RWPE2 (cell line): ENCODE data around the gene FCER1G.

Experiments used
- ATAC-seq: fragments of 200-7000 bp; cut with Tn5 transposase; 3 replicates; pipeline ENCODE4 v1.9.1; 2021; ENCODE audit warnings: low read depth
- DNase-seq: peaks from one replicate; pipeline ENCODE4 v3.0.0-alpha.2; 2020; ENCODE audit warnings: low spot score
- H3K27ac ChIP-seq: fragments of 450-650 bp; 2 replicates; pipeline ENCODE4 v1.5.1; 2017; ENCODE audit warnings: mild to moderate bottlenecking; ENCODE audit not compliant: poor library complexity, severe bottlenecking
- H3K27me3 ChIP-seq: fragments of 250-450 bp; sonication (Bioruptor Pico); 2 replicates; pipeline ENCODE4 v1.5.1; 2021; ENCODE audit warnings: mild to moderate bottlenecking, moderate library complexity; ENCODE audit not compliant: insufficient read depth, poor library complexity, severe bottlenecking
- H3K36me3 ChIP-seq: fragments of 250-450 bp; sonication (Bioruptor Pico); 2 replicates; pipeline ENCODE4 v1.5.1; 2020; ENCODE audit warnings: low read depth, mild to moderate bottlenecking, moderate library complexity
- H3K4me1 ChIP-seq: fragments of 250-450 bp; sonication (Bioruptor Pico); 2 replicates; pipeline ENCODE4 v1.5.1; 2021; ENCODE audit warnings: mild to moderate bottlenecking, moderate library complexity; ENCODE audit not compliant: insufficient read depth, poor library complexity, severe bottlenecking
- H3K4me3 ChIP-seq: fragments of 250-450 bp; sonication (Bioruptor Pico); 2 replicates; pipeline ENCODE4 v1.5.1; 2021; ENCODE audit warnings: mild to moderate bottlenecking, moderate library complexity; ENCODE audit not compliant: severe bottlenecking
- H3K9me3 ChIP-seq: fragments of 250-450 bp; sonication (Bioruptor Pico); 2 replicates; pipeline ENCODE4 v1.5.1; 2021; ENCODE audit warnings: mild to moderate bottlenecking, moderate library complexity; ENCODE audit not compliant: severe bottlenecking
- TF ChIP-seq, protein P1 (sequence below): fragments of 450-650 bp; IDR thresholded peaks from one replicate; pipeline ENCODE4 v1.5.1; 2017; ENCODE audit warnings: mild to moderate bottlenecking, moderate library complexity; ENCODE audit not compliant: poor library complexity, severe bottlenecking

The FCER1G gene

DNA sequence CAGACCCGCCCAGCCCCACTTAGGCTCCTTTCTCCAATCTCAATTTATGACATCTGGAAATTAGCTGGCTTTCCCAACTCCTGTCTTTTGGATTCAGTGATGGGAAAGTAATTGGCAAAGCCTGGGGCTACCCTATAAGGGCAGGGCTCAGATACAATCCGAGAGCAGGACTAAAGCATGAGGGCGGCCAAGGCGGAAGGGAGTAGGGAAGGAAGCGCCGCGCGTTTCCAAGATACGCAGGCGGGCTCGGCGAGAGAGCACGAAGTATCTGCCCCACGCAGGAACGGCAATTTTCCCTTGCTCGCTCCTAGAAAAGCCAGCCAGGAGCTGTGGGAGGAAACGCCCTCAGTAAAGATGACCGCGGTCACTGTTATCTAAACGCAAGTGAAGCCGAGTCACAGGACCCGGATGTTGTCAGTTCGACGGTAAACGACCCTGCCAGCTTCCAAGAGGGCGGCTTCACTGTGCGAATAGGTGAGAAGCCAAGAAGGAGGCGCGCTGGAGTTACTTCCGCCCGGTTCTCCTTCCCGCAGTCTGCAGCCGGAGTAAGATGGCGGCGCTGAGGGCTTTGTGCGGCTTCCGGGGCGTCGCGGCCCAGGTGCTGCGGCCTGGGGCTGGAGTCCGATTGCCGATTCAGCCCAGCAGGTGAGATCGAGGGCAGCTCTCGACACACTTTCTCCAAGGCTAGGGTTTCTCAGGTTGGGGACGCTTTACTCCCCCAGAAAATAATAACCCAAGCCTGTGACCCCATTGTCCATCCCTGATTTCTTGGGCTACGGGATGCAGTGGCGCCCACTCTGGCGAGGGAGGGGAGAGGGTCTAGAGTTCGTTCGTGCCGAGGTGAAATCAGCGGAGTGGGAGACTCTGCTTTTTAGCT is 13.0 kb upstream of the FCER1G start, which contains the start of gene NDUFS2:
NDUFS2 (plus strand) TSS at position 532 of the 877 bp plus-strand sequence; CDS start at position 551, 19 bp downstream.
- Histone ChIP-seq H3K27me3 (no peaks in the 10 kb centered on the region), H3K27ac (peak within 1 kb of the TSS; percentile 47), H3K36me3 (peaks cover 39% of the 10 kb centered on the region), H3K4me3 (peak within 1 kb of the TSS; percentile 58), H3K9me3 (no peaks in the 10 kb centered on the region), H3K4me1 (peaks cover 6% of the 10 kb centered on the region)
- peak; percentile 96 for ATAC-seq
- TF ChIP-seq, protein P1, sequence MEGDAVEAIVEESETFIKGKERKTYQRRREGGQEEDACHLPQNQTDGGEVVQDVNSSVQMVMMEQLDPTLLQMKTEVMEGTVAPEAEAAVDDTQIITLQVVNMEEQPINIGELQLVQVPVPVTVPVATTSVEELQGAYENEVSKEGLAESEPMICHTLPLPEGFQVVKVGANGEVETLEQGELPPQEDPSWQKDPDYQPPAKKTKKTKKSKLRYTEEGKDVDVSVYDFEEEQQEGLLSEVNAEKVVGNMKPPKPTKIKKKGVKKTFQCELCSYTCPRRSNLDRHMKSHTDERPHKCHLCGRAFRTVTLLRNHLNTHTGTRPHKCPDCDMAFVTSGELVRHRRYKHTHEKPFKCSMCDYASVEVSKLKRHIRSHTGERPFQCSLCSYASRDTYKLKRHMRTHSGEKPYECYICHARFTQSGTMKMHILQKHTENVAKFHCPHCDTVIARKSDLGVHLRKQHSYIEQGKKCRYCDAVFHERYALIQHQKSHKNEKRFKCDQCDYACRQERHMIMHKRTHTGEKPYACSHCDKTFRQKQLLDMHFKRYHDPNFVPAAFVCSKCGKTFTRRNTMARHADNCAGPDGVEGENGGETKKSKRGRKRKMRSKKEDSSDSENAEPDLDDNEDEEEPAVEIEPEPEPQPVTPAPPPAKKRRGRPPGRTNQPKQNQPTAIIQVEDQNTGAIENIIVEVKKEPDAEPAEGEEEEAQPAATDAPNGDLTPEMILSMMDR: peak; percentile 38
- peak; percentile 98 for DNase-seq

DNA sequence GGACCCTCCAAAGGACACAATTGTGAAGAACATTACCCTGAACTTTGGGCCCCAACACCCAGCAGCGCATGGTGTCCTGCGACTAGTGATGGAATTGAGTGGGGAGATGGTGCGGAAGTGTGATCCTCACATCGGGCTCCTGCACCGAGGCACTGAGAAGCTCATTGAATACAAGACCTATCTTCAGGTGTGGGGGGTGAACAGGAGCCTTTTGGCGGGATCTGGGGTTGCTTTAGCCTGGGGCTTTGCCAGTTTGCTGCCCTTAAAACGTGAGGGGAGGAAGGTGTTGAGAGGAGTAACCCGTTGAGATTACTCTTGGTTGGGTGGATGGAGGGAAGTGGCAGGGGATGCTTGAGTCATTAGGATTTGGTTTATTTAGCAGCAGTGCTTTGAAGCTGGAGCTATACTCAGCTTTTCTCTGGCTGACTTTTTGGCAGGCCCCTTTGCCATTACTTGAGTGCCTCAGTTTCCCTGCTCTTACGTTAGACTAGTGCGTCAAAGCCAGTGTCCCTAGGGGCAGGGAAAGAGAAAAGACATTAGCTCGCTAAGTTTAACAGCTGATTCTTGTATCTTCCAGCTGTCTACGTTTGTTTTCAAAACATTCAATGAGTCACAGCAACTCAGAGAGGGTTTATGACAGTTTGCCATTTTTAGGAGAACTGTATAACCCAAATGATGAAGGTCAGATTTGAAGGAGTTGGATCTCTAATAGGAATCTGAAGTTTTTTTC is 8.5 kb upstream of the FCER1G start:
- ATAC-seq (no peak), DNase-seq (no peak)
- Histone ChIP-seq H3K4me3 (no peak overlapping the region), H3K9me3 (no peaks in the 10 kb centered on the region), H3K4me1 (peaks cover 2% of the 10 kb centered on the region), H3K27me3 (no peaks in the 10 kb centered on the region), H3K36me3 (peaks cover 78% of the 10 kb centered on the region), H3K27ac (no peak overlapping the region)
- TF ChIP-seq, protein P1: no peak

DNA sequence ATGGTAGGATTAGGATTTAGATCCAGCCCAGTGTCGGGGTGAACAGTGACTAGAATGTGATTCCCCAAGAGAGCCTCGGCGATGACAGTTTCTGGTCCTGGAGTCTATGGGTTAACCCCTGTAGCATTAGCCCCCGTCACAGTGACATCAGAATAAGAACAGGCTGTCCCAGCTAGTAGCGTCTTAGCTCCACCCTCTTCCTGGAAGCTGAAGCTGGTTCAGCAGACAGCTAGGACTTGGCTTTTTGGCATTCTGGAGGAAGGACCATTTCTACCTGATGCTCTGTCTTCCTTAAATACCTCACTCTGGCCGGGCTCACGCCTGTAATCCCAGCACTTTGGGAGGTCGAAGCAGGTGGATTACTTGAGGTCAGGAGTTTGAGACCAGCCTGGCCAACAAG is 7.9 kb upstream of the FCER1G start:
- no peaks in the 10 kb centered on the region for H3K4me1 ChIP-seq
- no peak overlapping the region for H3K4me3 ChIP-seq
- H3K27me3 ChIP-seq: no peaks in the 10 kb centered on the region
- ATAC-seq: no peak
- TF ChIP-seq, protein P1: no peak
- H3K27ac ChIP-seq: no peak overlapping the region
- DNase-seq: no peak
- no peaks in the 10 kb centered on the region for H3K9me3 ChIP-seq
- peaks cover 84% of the 10 kb centered on the region for H3K36me3 ChIP-seq

DNA sequence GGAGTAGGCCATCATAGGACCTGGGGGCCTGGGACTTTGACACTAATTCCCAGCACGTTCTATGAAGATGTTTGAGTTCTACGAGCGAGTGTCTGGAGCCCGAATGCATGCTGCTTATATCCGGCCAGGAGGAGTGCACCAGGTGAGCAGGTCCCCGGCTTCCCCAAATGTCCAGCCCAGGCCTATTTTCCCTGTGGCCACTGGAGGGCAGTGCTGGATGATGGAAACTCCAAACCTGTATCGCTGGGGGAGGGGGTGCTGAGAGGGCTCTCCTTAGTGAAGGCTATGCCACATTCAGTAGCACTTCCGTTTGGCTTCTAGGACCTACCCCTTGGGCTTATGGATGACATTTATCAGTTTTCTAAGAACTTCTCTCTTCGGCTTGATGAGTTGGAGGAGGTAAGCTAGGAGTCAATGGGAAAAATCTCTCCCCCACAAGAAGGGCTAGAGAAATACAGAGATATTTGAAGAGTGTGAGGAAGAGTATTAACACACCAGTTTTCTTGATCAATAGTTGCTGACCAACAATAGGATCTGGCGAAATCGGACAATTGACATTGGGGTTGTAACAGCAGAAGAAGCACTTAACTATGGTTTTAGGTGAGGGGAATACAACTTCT is 5.2 kb upstream of the FCER1G start:
- no peaks in the 10 kb centered on the region for H3K4me1 ChIP-seq
- peaks cover 91% of the 10 kb centered on the region for H3K36me3 ChIP-seq
- ATAC-seq (peak; percentile 94), DNase-seq (no peak)
- no peaks in the 10 kb centered on the region for H3K27me3 ChIP-seq
- TF ChIP-seq, protein P1: peak; percentile 91
- H3K4me3 ChIP-seq: no peak overlapping the region
- no peaks in the 10 kb centered on the region for H3K9me3 ChIP-seq
- H3K27ac ChIP-seq: no peak overlapping the region
